DMS153 treated with DMSO at 0.1 percent for 48 hours (cell line): ENCODE data around the gene RFC2.
A peak's percentile ranks its signal among the peaks of the same experiment; 100 is the strongest.

ENCODE experiments used
- DNase-seq: peaks from one replicate; lab custom pipeline; 2025; ENCODE audit not compliant: unreplicated experiment; lab: John Stamatoyannopoulos, UW

The RFC2 gene

GRCh38 chr7:74254129-74254857 lies at the start of gene RFC2:
Gene RFC2 (minus strand): TSS chr7:74254399. CDS start chr7:74254383, 16 bp downstream.
- peak; percentile 90 for DNase-seq

- DNase-seq, result no peak
Measured at GRCh38 chr7:74302745-74303221, 48.6 kb upstream of the RFC2 start.

DNA sequence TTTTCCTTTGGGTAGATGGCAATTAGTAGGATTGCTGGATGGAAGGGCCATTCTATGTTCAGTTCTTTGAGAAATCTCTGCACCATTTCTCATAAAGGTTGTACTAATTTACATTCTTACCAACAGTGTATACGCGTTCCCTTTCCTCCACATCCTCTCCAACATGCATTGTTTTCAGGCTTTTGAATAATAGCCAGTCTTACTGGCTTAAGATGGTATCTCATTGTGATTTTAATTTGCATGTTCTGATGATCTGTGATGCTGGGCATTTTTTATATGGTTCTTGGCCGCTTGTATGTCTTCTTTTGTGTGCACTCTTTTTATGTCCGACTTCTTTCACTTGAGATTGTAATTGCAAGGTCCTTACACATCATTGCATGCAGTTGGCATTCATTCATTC lies 46.7 kb upstream of the RFC2 start:
- DNase-seq, result no peak

GRCh38 chr7:74299401-74299800 lies 45.2 kb upstream of the RFC2 start:
- DNase-seq, result no peak

GRCh38 chr7:74297516-74298233 lies 43.5 kb upstream of the RFC2 start:
- no peak for DNase-seq

- DNase-seq, result peak; percentile 71
Measured at GRCh38 chr7:74294191-74294998, 40.2 kb upstream of the RFC2 start.

- no peak for DNase-seq
Measured at GRCh38 chr7:74293577-74293908, 39.3 kb upstream of the RFC2 start.

GRCh38 chr7:74292757-74293576 lies 38.8 kb upstream of the RFC2 start:
- no peak for DNase-seq

DNA sequence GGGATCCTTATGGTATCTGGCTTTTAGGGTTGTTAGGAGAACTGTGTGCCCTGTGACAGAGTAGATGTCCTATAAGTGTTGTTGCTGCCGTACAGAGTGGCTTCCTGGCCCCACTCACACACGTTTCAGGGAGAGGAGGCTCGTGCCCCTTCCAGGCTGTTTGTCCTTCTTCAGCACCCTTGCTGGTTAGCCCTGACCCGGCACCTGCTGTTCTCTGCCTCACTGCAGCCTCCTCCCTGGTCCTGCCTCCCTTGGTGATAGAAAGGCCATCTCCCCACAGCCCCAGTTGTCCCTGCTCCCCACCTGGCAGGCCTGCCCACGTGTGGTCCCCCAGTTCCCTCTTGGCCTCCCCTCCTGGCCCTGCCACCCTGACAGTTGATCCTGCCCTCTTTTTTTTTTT lies 37.3 kb upstream of the RFC2 start:
- no peak for DNase-seq

DNA sequence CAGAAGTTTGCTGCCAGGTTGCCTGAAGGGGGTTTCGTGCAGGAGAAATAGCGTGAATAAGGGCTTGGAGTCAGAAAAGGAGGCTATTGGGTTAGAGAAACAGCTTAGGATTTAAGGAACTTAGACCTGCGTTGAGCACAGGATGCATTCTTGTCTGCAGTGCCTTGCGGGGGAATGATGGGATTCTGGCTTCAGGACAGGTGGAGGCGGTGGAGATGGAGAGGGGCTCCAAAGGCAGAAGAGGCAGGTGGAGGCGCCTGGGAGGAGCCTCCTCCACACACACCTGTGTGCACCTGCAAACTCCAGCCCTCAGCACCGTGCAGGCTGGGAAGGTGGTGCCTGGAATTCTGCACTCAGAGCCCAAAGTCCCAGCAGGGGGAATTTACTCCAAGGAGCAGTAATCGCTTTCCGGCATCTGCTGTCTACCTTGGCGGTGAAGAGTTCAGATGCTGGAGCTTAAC lies 36.8 kb upstream of the RFC2 start:
- no peak for DNase-seq

- peak; percentile 41 for DNase-seq
Measured at GRCh38 chr7:74290553-74290950, 36.4 kb upstream of the RFC2 start.

DNA sequence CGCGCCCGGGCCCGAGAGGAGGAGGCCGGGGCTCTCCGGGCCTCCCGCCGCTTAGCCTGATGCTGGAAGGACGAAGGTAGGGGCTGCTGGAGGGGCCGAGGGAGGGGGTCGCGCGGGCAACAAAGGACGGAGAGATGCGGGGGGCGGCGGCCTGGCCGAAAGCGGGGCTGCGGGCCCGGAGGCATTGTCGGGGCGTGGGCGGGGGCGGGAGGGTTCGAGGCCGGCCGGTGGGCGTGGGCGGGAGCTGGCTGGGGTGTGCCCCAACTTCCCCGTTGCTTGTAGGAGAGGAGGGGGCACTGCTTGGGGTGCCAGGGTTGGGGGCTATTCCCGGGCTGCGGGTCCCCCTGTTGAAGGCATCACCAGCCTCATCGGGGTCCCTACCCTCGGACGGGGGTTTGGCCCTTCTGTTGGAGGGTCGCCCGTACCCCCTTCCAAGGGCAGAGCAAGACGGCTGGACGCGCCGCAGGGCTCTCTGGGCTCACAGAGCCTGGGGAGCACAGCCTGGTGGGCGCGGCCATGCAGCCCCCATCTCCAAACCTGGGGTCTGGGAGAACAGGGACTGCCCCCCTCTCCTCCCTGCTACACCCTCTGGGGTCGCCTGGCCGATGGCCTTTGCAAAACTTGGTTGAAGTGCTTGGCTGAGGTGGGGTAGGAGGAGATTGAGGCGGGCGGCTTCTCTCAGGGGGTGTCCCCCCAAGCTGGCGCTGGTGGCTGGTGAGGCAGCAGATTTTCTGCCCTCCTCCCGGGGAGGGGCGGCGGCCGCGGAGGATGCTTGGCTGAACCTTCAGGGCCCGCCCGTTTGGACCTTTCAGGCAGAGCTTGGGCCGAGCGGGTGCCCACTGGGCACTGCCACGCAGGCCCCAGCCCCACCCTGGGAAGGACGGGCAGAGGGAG lies 35.7 kb upstream of the RFC2 start:
- DNase-seq, result no peak

- DNase-seq, result peak; percentile 35
Measured at GRCh38 chr7:74289018-74289658, 34.9 kb upstream of the RFC2 start, which contains the start of gene CLIP2. Gene CLIP2 (plus strand): TSS chr7:74289407. CDS start chr7:74317547, 28,140 bp downstream.

GRCh38 chr7:74288034-74288881 lies 34.1 kb upstream of the RFC2 start:
- no peak for DNase-seq

DNA sequence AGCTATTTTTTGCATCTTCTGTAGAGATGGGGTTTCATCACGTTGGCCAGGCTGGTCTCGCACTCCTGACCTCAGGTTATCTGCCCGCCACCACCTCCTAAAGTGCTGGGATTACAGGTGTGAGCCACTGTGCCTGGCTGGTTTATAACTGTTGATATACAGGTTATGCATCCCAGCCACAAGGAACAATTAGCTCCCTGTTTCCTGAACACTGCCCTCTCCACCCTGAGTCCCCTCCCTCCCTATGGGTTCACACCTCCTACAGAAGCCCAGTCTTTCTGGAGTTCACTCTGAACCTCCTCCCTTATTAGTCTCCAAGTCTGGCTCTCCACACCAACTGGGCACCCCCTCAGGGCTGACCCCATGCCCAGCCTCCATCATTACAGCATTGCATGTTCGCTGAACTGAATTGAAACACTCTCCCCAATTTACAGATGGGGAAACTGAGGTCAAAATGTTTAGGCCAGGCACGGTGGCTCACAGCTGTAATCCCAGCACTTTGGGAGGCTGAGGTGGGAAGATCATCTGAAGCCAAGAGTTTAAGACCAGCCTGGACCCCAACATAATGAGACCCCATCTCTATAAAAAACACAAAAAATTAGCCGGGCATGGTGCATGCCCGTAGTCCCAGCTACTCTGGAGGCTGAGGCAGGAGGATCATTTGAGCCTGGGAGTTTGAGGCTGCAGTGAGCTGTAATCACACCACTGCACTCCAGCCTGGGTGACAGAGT lies 33.3 kb upstream of the RFC2 start:
- DNase-seq, result no peak

- no peak for DNase-seq
Measured at GRCh38 chr7:74286131-74286530, 31.9 kb upstream of the RFC2 start.

DNA sequence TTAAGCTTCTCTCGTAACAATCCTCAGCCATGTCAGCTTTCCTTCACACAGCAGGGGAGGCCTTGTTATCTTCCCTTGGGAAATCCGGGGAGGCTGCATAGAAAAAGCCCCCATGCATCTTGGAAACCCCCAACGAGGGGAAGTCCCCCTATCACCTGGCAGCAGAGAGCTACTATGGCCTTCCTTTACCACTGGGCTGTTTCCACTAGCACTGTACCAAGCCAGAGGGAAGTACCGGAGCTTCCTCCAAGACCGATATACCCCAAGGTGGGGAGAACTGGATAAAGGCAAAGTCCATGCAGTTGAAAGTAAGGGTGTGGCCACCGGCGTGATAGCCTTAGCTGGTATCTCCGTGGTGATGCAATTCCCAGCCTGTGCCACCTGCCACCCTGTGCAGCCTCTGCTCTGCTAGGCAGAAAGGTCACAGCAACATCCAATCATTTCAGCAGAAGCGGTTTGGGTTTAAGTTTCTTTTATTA lies 30.6 kb upstream of the RFC2 start:
- no peak for DNase-seq
